ENCODE measurements around the gene DCDC1. TPM values are rescaled to one million over a fixed set of nuclear protein-coding genes. Genes with fewer than 3 reads are reported as not detected.

DCDC1 gene
- total RNA-seq, 1 donor from 2014 or later: not detected

DNA sequence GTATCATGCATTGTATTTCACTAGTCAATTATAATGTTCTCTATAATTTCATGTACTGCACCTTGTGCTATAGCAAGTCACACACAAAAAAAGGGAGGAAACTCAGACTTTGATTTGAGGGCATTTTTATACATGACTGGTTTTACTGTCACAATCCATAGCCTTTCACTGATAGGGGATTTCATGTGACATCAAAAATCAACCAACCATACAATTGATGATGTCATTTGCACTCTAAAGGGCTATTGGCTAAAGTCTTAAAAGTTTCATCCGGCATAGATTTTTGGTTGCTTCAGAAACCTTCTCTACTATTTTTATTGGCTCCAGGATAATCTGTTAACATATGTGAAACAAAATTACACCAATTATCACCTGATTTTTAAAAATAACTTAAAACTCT is 237.8 kb downstream of the DCDC1 start:
- no peaks in the 10 kb centered on the region for H3K27me3 ChIP-seq
- intact Hi-C loops (cut with DNase I): no loop called here

DNA sequence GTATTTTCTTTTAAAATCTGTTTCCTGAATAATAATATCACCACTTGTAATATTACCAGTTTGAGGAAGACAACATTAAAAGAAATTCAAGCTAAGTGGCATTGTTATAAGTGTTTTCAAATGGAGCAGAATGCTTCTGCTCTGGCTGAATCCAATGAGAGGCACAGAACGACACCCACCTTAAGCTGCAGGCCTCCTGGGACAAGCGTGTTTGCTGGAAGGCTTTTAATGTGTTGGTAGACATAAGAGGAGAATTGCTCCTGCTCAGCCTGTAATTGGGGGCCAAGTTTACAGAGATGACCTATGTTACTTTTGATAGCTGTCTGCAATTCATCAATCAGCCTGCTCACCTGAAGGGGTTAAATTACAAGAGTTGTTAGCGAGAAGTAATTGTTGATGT is 242.2 kb downstream of the DCDC1 start:
- H3K4me3 ChIP-seq: no peak overlapping the region
- no peaks in the 10 kb centered on the region for H3K27me3 ChIP-seq
- no peaks in the 10 kb centered on the region for H3K9me3 ChIP-seq
- DNase-seq (ENCODE audit: extremely low spot score in 2 of 2): no peak
- TF ChIP-seq POLR2AphosphoS5 (IDR thresholded peaks at IDR 0.05; ENCODE audit: insufficient read depth in 1 of 2, low read depth in 1 of 2): no peak
- TF ChIP-seq POLR2A (IDR thresholded peaks at IDR 0.05): no peak
- TF ChIP-seq, protein P1, sequence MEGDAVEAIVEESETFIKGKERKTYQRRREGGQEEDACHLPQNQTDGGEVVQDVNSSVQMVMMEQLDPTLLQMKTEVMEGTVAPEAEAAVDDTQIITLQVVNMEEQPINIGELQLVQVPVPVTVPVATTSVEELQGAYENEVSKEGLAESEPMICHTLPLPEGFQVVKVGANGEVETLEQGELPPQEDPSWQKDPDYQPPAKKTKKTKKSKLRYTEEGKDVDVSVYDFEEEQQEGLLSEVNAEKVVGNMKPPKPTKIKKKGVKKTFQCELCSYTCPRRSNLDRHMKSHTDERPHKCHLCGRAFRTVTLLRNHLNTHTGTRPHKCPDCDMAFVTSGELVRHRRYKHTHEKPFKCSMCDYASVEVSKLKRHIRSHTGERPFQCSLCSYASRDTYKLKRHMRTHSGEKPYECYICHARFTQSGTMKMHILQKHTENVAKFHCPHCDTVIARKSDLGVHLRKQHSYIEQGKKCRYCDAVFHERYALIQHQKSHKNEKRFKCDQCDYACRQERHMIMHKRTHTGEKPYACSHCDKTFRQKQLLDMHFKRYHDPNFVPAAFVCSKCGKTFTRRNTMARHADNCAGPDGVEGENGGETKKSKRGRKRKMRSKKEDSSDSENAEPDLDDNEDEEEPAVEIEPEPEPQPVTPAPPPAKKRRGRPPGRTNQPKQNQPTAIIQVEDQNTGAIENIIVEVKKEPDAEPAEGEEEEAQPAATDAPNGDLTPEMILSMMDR (IDR thresholded peaks at IDR 0.05): no peak
- intact Hi-C loops (cut with DNase I): no loop called here
- H3K36me3 ChIP-seq: no peaks in the 10 kb centered on the region
- no peak overlapping the region for H3K27ac ChIP-seq
- H3K4me1 ChIP-seq: no peaks in the 10 kb centered on the region

More for the DNA sequence above, 237.8 kb downstream of the DCDC1 start:
- no peak for DNase-seq (ENCODE audit: extremely low spot score in 2 of 2)
- Histone ChIP-seq H3K4me1 (no peaks in the 10 kb centered on the region), H3K4me3 (no peak overlapping the region), H3K36me3 (no peaks in the 10 kb centered on the region), H3K9me3 (no peaks in the 10 kb centered on the region), H3K27ac (no peak overlapping the region)
- TF ChIP-seq POLR2A (IDR thresholded peaks at IDR 0.05) (no peak), POLR2AphosphoS5 (IDR thresholded peaks at IDR 0.05; ENCODE audit: insufficient read depth in 1 of 2, low read depth in 1 of 2) (no peak)
- TF ChIP-seq, protein P1 (IDR thresholded peaks at IDR 0.05): no peak

GRCh38 chr11:31120428-31120827 is 249.1 kb downstream of the DCDC1 start:
- no peaks in the 10 kb centered on the region for H3K27me3 ChIP-seq
- DNase-seq (ENCODE audit: extremely low spot score in 2 of 2): no peak
- no peaks in the 10 kb centered on the region for H3K4me1 ChIP-seq
- TF ChIP-seq POLR2AphosphoS5 (IDR thresholded peaks at IDR 0.05; ENCODE audit: insufficient read depth in 1 of 2, low read depth in 1 of 2) (no peak), POLR2A (IDR thresholded peaks at IDR 0.05) (no peak)
- TF ChIP-seq, protein P1 (IDR thresholded peaks at IDR 0.05): no peak
- H3K27ac ChIP-seq: no peak overlapping the region
- no peaks in the 10 kb centered on the region for H3K9me3 ChIP-seq
- H3K36me3 ChIP-seq: no peaks in the 10 kb centered on the region
- no peak overlapping the region for H3K4me3 ChIP-seq
- intact Hi-C loops (cut with DNase I): no loop called here

DNA sequence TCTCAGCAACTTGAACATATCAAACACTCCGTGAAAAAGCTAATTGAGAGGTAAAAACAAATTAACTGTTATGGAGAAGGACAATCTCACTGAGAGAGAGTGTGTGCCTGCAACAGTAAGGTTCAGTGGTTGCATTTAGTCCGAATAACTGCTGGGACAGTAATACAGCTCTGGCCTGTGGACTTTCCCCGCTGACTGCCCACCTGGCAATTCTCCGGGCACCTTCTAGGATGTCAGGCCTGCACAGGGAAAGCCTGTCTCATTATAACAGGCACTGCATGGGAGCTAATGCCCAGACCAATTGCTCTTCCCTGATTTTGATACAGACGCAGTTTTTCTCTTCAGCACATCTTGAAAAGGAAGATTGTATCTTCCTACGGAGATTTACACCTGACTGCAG is 251.0 kb downstream of the DCDC1 start:
- intact Hi-C loops (cut with DNase I): no loop called here
- H3K4me3 ChIP-seq: no peak overlapping the region

DNA sequence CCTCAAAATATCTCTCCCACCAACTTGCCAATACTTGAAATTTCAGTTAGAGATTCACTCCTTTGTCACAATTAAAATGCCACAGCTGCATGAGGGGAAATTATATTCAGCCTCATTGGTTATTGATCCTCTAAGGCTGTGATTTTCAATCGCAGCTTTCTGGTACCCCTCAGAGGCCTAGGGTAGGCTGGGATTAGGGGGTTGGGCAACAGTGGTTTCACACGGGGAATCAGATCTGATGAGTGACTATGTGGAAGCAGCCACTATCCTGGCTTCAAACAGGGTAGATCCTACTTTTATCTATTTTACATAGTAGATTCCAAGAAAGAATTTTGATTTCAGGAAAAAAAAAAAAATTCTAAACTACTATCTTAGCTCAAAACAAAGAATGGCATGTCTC is 252.5 kb downstream of the DCDC1 start:
- Histone ChIP-seq H3K36me3 (no peaks in the 10 kb centered on the region), H3K9me3 (no peaks in the 10 kb centered on the region), H3K27me3 (no peaks in the 10 kb centered on the region), H3K4me1 (no peaks in the 10 kb centered on the region), H3K4me3 (no peak overlapping the region), H3K27ac (no peak overlapping the region)
- no peak for DNase-seq (ENCODE audit: extremely low spot score in 2 of 2)
- no peak for TF ChIP-seq POLR2AphosphoS5 (IDR thresholded peaks at IDR 0.05; ENCODE audit: insufficient read depth in 1 of 2, low read depth in 1 of 2)
- TF ChIP-seq, protein P1 (IDR thresholded peaks at IDR 0.05): no peak
- TF ChIP-seq POLR2A (IDR thresholded peaks at IDR 0.05): no peak
- intact Hi-C loops (cut with DNase I): no loop called here

More for the DNA sequence above, 251.0 kb downstream of the DCDC1 start:
- TF ChIP-seq POLR2A (IDR thresholded peaks at IDR 0.05) (no peak), POLR2AphosphoS5 (IDR thresholded peaks at IDR 0.05; ENCODE audit: insufficient read depth in 1 of 2, low read depth in 1 of 2) (no peak)
- TF ChIP-seq, protein P1 (IDR thresholded peaks at IDR 0.05): no peak
- no peaks in the 10 kb centered on the region for H3K27me3 ChIP-seq
- no peaks in the 10 kb centered on the region for H3K9me3 ChIP-seq
- no peaks in the 10 kb centered on the region for H3K36me3 ChIP-seq
- H3K27ac ChIP-seq: no peak overlapping the region
- H3K4me1 ChIP-seq: no peaks in the 10 kb centered on the region
- DNase-seq (ENCODE audit: extremely low spot score in 2 of 2): no peak
